Measurements from ENCODE around the gene PWP1.

Gene PWP1

DNA sequence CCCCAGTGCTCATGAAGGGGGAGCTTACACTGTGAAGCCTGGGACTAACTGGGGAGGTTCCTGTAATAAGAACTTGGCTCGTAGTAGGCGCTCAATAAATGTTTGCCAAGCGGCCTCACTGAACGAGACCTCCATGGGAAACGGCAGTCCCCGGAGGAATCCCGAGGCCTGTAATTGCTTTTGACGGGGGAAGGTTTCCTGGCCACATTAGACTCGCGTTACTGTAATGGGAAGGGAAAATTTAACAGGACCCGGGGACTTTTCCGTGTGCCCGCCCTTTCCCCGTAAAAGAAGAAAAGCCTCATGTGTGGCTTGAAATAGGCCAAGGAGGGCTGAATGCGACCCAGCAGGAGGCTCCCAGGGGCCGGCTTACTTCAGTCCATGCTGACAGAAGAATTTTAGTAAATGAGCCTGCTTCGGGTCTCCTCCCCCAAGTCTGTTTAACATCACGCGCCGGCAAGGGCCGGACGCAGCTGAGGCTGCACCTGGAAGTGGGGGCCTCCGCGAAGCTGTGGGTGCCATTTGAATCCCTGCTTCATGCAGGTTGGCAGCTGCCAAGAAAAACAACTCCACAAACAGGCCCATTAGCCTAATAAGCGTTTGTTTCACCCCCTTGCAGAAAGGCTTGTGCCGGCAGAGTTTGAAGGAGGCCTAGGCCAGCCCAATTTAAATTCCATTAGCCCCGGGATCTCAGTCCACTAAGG lies 39.8 kb upstream of the PWP1 start:
- ATAC-seq (ENCODE audit: insufficient read depth, low read depth), result no peak
- Histone ChIP-seq H3K79me2 (ENCODE audit: insufficient read depth, low read length) (no peaks in the 10 kb centered on the region), H3K9me3 (ENCODE audit: insufficient read depth, low read length, severe bottlenecking) (no peaks in the 10 kb centered on the region), H2AFZ (ENCODE audit: low read depth, low read length) (no peak overlapping the region), H4K20me1 (ENCODE audit: insufficient read depth, low read length) (no peaks in the 10 kb centered on the region), H3K27ac (ENCODE audit: low read length) (no peak overlapping the region), H3K4me1 (ENCODE audit: insufficient read depth, low read length) (no peaks in the 10 kb centered on the region), H3K4me2 (ENCODE audit: insufficient read depth, low read length) (no peak overlapping the region), H3K9ac (ENCODE audit: low read depth, low read length) (no peak overlapping the region), H3K36me3 (ENCODE audit: insufficient read depth, low read length) (no peaks in the 10 kb centered on the region), H3K4me3 (ENCODE audit: low read depth in 1 of 2, low read length in 2 of 2) (no peak overlapping the region), H3K27me3 (ENCODE audit: insufficient read depth, low read length, poor library complexity) (no peaks in the 10 kb centered on the region)
- no peak for DNase-seq
- TF ChIP-seq, protein P1, sequence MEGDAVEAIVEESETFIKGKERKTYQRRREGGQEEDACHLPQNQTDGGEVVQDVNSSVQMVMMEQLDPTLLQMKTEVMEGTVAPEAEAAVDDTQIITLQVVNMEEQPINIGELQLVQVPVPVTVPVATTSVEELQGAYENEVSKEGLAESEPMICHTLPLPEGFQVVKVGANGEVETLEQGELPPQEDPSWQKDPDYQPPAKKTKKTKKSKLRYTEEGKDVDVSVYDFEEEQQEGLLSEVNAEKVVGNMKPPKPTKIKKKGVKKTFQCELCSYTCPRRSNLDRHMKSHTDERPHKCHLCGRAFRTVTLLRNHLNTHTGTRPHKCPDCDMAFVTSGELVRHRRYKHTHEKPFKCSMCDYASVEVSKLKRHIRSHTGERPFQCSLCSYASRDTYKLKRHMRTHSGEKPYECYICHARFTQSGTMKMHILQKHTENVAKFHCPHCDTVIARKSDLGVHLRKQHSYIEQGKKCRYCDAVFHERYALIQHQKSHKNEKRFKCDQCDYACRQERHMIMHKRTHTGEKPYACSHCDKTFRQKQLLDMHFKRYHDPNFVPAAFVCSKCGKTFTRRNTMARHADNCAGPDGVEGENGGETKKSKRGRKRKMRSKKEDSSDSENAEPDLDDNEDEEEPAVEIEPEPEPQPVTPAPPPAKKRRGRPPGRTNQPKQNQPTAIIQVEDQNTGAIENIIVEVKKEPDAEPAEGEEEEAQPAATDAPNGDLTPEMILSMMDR (IDR thresholded peaks at IDR 0.05; ENCODE audit: borderline replicate concordance, extremely low read depth, low read length, poor library complexity, severe bottlenecking), result no peak
- no peak for TF ChIP-seq EZH2 (IDR thresholded peaks at IDR 0.05; ENCODE audit: borderline replicate concordance, low read depth, low read length, severe bottlenecking)

DNA sequence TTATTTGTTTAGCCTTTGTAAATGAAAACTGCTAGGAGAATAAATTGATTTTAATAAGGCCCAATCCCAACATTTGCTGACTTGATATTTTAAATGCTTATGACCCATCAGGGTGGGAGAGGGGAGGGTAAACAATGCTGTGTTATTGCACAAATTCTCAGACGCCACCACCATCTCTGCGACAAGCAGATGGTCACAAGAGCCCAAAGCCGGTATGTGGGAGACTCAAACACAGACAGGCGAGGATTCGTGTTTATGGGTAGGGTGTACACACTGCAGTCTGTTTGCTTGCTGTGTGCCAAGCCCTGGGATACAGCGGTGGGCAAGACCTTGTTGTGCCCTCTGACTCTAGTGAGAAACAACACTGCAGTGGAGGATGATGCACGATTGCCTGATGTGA lies 39.2 kb upstream of the PWP1 start:
- Histone ChIP-seq H2AFZ (ENCODE audit: low read depth, low read length) (no peak overlapping the region), H4K20me1 (ENCODE audit: insufficient read depth, low read length) (no peaks in the 10 kb centered on the region), H3K36me3 (ENCODE audit: insufficient read depth, low read length) (no peaks in the 10 kb centered on the region), H3K4me3 (ENCODE audit: low read depth in 1 of 2, low read length in 2 of 2) (no peak overlapping the region), H3K9me3 (ENCODE audit: insufficient read depth, low read length, severe bottlenecking) (no peaks in the 10 kb centered on the region), H3K4me2 (ENCODE audit: insufficient read depth, low read length) (no peak overlapping the region), H3K4me1 (ENCODE audit: insufficient read depth, low read length) (no peaks in the 10 kb centered on the region), H3K9ac (ENCODE audit: low read depth, low read length) (no peak overlapping the region), H3K27me3 (ENCODE audit: insufficient read depth, low read length, poor library complexity) (no peaks in the 10 kb centered on the region), H3K79me2 (ENCODE audit: insufficient read depth, low read length) (no peaks in the 10 kb centered on the region), H3K27ac (ENCODE audit: low read length) (no peak overlapping the region)
- TF ChIP-seq EZH2 (IDR thresholded peaks at IDR 0.05; ENCODE audit: borderline replicate concordance, low read depth, low read length, severe bottlenecking), result no peak
- TF ChIP-seq, protein P1 (IDR thresholded peaks at IDR 0.05; ENCODE audit: borderline replicate concordance, extremely low read depth, low read length, poor library complexity, severe bottlenecking), result no peak
- no peak for DNase-seq
- ATAC-seq (ENCODE audit: insufficient read depth, low read depth), result no peak

DNA sequence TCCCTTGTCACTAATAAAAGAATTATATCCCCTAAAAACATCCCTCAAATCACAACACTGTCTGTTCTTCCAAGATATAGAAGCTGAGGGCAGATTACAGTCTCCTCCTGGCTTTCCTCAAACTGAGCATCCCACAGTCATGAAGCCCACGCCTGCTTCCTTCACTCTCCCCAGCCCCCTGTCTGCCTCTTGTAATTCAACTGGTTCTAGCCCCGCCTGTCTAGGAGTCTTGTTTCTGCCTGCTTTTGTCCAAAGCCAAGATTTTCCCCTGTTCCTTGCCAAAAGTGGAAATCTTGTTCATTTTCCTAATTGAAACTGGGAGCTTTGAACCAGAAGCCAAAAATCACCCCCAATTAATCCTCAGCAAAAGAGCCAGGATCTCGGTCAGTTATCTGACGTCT lies 35.9 kb upstream of the PWP1 start:
- Histone ChIP-seq H3K79me2 (ENCODE audit: insufficient read depth, low read length) (no peaks in the 10 kb centered on the region), H3K27me3 (ENCODE audit: insufficient read depth, low read length, poor library complexity) (no peaks in the 10 kb centered on the region), H3K9ac (ENCODE audit: low read depth, low read length) (no peak overlapping the region), H3K27ac (ENCODE audit: low read length) (no peak overlapping the region), H3K4me2 (ENCODE audit: insufficient read depth, low read length) (no peak overlapping the region), H3K9me3 (ENCODE audit: insufficient read depth, low read length, severe bottlenecking) (no peaks in the 10 kb centered on the region), H2AFZ (ENCODE audit: low read depth, low read length) (no peak overlapping the region), H3K4me3 (ENCODE audit: low read depth in 1 of 2, low read length in 2 of 2) (no peak overlapping the region), H3K36me3 (ENCODE audit: insufficient read depth, low read length) (no peaks in the 10 kb centered on the region), H3K4me1 (ENCODE audit: insufficient read depth, low read length) (no peaks in the 10 kb centered on the region), H4K20me1 (ENCODE audit: insufficient read depth, low read length) (no peaks in the 10 kb centered on the region)
- no peak for TF ChIP-seq EZH2 (IDR thresholded peaks at IDR 0.05; ENCODE audit: borderline replicate concordance, low read depth, low read length, severe bottlenecking)
- TF ChIP-seq, protein P1 (IDR thresholded peaks at IDR 0.05; ENCODE audit: borderline replicate concordance, extremely low read depth, low read length, poor library complexity, severe bottlenecking), result no peak
- ATAC-seq (ENCODE audit: insufficient read depth, low read depth), result no peak
- no peak for DNase-seq
